GM18861 (cell line): ENCODE measurements around the gene ATAT1.

Experiments
- ATAC-seq: cut with Tn5 transposase; IDR thresholded peaks from one replicate; pipeline ENCODE4 v1.9.1; 2021; ENCODE audit not compliant: unreplicated experiment

Gene ATAT1

GRCh38 chr6:30683183-30683979, 56.7 kb downstream of the ATAT1 start:
- ATAC-seq: no peak

- ATAC-seq: no peak
Observed at GRCh38 chr6:30683980-30684338, 57.3 kb downstream of the ATAT1 start.

GRCh38 chr6:30684386-30685156, 57.9 kb downstream of the ATAT1 start:
- ATAC-seq: no peak

GRCh38 chr6:30685157-30686008, 58.7 kb downstream of the ATAT1 start:
- no peak for ATAC-seq

GRCh38 chr6:30686009-30686907, 59.6 kb downstream of the ATAT1 start, which contains the start of gene PPP1R18:
TSS of gene PPP1R18 (minus strand) at chr6:30686645. CDS start at chr6:30686018, 627 bp downstream.
- no peak for ATAC-seq

GRCh38 chr6:30686908-30687658, 60.4 kb downstream of the ATAT1 start:
- peak; percentile 36 for ATAC-seq

- ATAC-seq: no peak
Observed at GRCh38 chr6:30687659-30688431, 61.2 kb downstream of the ATAT1 start.

- no peak for ATAC-seq
Observed at GRCh38 chr6:30688569-30688968, 61.9 kb downstream of the ATAT1 start.

GRCh38 chr6:30689022-30689865, 62.6 kb downstream of the ATAT1 start:
- ATAC-seq: no peak

GRCh38 chr6:30689985-30690384, 63.3 kb downstream of the ATAT1 start:
- ATAC-seq: no peak

GRCh38 chr6:30690403-30691207, 63.9 kb downstream of the ATAT1 start, which contains the start of gene NRM:
TSS of gene NRM (minus strand) at chr6:30690984. CDS start at chr6:30690974, 10 bp downstream.
- ATAC-seq: no peak

GRCh38 chr6:30691208-30691847, 64.7 kb downstream of the ATAT1 start:
- ATAC-seq: no peak
